Measurements from ENCODE around the gene IGFBP1. TPM values are rescaled to one million over a fixed set of nuclear protein-coding genes. Genes with fewer than 3 reads are reported as not detected.

Gene IGFBP1
- total and polyA plus RNA-seq, 2 of the 13 experiments (the other 11 are each of a cell fraction or from before 2014, with no cell fraction given) = 5.4 to 885 TPM

DNA sequence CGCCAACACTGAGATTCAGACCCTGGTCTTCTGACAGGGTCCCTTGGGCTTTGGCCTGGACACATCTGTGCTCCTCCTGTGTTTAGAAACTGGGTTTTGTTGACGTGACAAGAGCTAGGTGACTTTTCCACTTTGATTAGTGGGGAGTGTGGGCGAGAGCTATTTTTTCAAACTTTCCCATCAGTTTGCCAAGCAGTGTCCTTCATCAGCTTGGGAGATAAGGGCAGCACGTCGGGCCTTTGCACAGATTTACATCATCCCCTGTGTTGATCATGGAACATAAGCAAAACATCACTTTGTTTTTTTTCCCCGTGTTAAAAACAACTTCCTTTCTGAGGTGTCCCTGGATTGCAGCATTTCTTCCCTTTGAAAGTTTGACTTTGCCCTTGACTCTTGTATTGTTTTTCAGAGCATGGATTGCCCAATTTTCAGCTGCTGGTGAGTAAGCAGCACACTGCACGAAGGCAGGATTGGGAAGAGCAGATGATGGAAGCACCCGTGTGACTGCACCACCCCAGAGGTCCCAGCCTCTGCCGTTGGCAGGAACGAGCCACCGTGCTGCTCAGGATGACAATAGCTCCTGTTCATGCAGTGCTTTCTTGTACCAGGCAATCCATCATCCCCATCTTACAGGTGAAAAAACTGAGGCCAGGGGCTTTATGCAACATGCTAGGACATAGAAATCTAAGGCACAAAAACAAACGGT lies 6.4 kb upstream of the IGFBP1 start (continued):
- peak; percentile 98 for TF ChIP-seq RXRB (CRISPR knock-in tag; IDR thresholded peaks at IDR 0.05; ENCODE audit: borderline replicate concordance)
- TF ChIP-seq, protein P1, sequence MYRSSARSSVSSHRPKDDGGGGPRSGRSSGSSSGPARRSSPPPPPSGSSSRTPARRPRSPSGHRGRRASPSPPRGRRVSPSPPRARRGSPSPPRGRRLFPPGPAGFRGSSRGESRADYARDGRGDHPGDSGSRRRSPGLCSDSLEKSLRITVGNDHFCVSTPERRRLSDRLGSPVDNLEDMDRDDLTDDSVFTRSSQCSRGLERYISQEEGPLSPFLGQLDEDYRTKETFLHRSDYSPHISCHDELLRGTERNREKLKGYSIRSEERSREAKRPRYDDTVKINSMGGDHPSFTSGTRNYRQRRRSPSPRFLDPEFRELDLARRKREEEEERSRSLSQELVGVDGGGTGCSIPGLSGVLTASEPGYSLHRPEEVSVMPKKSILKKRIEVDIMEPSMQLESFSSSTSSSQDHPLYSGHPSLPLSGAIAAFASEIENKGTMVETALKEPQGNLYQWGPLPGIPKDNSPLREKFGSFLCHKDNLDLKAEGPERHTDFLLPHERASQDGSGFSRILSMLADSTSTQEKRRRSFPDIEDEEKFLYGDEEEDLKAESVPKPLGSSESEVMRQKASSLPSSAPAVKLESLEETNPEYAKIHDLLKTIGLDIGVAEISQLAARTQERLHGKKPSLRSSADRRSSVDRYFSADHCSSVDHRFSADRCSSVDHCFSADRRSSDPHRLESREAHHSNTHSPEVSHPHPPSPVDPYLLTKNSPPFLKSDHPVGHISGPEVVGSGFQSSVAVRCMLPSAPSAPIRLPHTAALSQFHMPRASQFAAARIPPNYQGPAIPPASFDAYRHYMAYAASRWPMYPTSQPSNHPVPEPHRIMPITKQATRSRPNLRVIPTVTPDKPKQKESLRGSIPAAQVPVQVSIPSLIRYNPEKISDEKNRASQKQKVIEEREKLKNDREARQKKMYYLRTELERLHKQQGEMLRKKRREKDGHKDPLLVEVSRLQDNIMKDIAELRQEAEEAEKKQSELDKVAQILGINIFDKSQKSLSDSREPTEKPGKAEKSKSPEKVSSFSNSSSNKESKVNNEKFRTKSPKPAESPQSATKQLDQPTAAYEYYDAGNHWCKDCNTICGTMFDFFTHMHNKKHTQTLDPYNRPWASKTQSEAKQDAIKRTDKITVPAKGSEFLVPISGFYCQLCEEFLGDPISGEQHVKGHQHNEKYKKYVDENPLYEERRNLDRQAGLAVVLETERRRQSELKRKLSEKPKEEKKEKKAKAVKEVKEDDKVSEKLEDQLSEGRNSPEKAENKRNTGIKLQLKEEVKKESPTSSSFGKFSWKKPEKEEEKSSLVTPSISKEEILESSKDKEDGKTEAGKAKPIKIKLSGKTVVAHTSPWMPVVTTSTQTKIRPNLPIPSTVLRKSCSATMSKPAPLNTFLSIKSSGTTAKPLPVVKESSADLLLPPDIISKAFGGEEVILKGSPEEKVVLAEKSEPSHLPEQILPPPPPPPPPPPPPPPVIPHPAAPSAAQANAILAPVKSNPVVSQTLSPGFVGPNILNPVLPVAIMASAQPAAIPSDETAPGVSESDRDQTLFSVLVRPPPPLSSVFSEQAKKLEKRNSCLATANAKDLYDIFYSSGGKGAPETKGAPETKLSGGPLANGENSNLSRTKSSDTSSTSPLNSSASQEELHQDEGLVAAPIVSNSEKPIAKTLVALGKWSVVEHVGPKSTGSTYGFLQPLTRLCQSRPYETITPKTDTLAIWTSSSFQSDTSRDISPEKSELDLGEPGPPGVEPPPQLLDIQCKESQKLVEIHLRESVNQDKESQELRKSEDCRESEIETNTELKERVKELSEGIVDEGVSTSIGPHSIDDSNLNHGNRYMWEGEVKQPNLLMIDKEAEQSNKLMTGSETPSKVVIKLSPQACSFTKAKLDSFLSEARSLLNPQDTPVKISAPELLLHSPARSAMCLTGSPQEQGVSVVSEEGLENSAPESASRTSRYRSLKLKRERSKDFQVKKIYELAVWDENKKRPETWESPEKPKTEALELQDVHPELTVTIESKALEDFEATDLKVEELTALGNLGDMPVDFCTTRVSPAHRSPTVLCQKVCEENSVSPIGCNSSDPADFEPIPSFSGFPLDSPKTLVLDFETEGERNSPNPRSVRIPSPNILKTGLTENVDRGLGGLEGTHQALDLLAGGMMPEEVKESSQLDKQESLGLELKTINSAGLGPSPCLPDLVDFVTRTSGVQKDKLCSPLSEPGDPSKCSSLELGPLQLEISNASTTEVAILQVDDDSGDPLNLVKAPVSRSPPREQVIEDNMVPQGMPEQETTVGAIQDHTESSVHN (CRISPR knock-in tag; IDR thresholded peaks at IDR 0.05) = peak; percentile 73; the same call in 1 of the 2 replicates
- TF ChIP-seq MAF1 (CRISPR knock-in tag; IDR thresholded peaks at IDR 0.05; ENCODE audit: borderline replicate concordance) = no peak
- no peak for TF ChIP-seq ETS1 (CRISPR knock-in tag; IDR thresholded peaks at IDR 0.05)
- TF ChIP-seq MED13 (CRISPR knock-in tag; IDR thresholded peaks at IDR 0.05) = no peak
- TF ChIP-seq ARNTL (CRISPR knock-in tag; IDR thresholded peaks at IDR 0.05) = peak; percentile 97
- TF ChIP-seq, protein P2, sequence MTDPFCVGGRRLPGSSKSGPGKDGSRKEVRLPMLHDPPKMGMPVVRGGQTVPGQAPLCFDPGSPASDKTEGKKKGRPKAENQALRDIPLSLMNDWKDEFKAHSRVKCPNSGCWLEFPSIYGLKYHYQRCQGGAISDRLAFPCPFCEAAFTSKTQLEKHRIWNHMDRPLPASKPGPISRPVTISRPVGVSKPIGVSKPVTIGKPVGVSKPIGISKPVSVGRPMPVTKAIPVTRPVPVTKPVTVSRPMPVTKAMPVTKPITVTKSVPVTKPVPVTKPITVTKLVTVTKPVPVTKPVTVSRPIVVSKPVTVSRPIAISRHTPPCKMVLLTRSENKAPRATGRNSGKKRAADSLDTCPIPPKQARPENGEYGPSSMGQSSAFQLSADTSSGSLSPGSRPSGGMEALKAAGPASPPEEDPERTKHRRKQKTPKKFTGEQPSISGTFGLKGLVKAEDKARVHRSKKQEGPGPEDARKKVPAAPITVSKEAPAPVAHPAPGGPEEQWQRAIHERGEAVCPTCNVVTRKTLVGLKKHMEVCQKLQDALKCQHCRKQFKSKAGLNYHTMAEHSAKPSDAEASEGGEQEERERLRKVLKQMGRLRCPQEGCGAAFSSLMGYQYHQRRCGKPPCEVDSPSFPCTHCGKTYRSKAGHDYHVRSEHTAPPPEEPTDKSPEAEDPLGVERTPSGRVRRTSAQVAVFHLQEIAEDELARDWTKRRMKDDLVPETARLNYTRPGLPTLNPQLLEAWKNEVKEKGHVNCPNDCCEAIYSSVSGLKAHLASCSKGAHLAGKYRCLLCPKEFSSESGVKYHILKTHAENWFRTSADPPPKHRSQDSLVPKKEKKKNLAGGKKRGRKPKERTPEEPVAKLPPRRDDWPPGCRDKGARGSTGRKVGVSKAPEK (CRISPR knock-in tag; IDR thresholded peaks at IDR 0.05; ENCODE audit: borderline replicate concordance) = 0 out of 2 replicates have a peak, but pooled peaks have one; percentile 78
- peak; percentile 89; the same call in 1 of the 2 replicates for TF ChIP-seq ELF3 (CRISPR knock-in tag; IDR thresholded peaks at IDR 0.05)
- TF ChIP-seq HNF4G (IDR thresholded peaks at IDR 0.05; ENCODE audit: borderline replicate concordance, low read depth, low read length) = peak; percentile 88
- TF ChIP-seq HNF4G (CRISPR knock-in tag; IDR thresholded peaks at IDR 0.05; ENCODE audit: borderline replicate concordance, low read depth) = peak; percentile 92
- peak; percentile 99 for TF ChIP-seq TBX3 (IDR thresholded peaks at IDR 0.05; ENCODE audit: borderline replicate concordance)
- peak; percentile 35; the same call in 1 of the 2 replicates for TF ChIP-seq RFX5 (IDR thresholded peaks at IDR 0.05; ENCODE audit: low read depth, low read length)
- peak; percentile 94 for TF ChIP-seq ZNF746 (CRISPR knock-in tag; IDR thresholded peaks at IDR 0.05)
- peak; percentile 100 for TF ChIP-seq TBX2 (CRISPR knock-in tag; IDR thresholded peaks at IDR 0.05; ENCODE audit: borderline replicate concordance)

All from HepG2 (cell line).